HFF-Myc (cell line): ENCODE data around the gene CLPSL2.

Experiments
- DNase-seq: peaks from one replicate; pipeline ENCODE4 v3.0.0-alpha.2; 2011; ENCODE audit warnings: low read depth; ENCODE audit errors: extremely low read depth
- H3K4me3 ChIP-seq: replicated peaks from 2 replicates; pipeline ENCODE4 v1.5.1; 2011; ENCODE audit warnings: low read depth, mild to moderate bottlenecking, control low read depth, low read length
- TF ChIP-seq, protein P1 (sequence below): IDR thresholded peaks from 2 replicates; pipeline ENCODE4 v1.5.1; 2012; ENCODE audit warnings: mild to moderate bottlenecking, low read depth, low read length, control low read depth; ENCODE audit errors: missing control alignments

The CLPSL2 gene

DNA sequence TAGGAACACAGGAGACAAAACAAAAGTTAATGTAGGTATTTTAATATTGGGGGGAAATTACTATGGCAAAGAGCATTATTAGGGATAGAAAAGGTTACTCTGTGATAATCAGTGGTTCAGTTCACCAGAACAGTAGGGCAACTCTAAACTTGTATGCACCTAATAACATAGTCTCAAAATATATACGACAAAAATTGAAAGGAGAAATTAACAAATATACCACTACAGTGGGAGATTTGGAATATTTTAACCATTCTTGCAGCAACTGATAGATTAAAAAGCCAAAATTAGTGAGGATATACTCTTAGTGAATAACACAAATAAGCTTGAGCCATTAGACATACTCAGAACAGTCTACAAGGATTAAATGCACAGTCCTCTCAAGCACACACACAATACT, 28.5 kb upstream of the CLPSL2 start:
- DNase-seq: no peak
- no peak overlapping the region for H3K4me3 ChIP-seq
- TF ChIP-seq, protein P1, sequence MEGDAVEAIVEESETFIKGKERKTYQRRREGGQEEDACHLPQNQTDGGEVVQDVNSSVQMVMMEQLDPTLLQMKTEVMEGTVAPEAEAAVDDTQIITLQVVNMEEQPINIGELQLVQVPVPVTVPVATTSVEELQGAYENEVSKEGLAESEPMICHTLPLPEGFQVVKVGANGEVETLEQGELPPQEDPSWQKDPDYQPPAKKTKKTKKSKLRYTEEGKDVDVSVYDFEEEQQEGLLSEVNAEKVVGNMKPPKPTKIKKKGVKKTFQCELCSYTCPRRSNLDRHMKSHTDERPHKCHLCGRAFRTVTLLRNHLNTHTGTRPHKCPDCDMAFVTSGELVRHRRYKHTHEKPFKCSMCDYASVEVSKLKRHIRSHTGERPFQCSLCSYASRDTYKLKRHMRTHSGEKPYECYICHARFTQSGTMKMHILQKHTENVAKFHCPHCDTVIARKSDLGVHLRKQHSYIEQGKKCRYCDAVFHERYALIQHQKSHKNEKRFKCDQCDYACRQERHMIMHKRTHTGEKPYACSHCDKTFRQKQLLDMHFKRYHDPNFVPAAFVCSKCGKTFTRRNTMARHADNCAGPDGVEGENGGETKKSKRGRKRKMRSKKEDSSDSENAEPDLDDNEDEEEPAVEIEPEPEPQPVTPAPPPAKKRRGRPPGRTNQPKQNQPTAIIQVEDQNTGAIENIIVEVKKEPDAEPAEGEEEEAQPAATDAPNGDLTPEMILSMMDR: no peak

DNA sequence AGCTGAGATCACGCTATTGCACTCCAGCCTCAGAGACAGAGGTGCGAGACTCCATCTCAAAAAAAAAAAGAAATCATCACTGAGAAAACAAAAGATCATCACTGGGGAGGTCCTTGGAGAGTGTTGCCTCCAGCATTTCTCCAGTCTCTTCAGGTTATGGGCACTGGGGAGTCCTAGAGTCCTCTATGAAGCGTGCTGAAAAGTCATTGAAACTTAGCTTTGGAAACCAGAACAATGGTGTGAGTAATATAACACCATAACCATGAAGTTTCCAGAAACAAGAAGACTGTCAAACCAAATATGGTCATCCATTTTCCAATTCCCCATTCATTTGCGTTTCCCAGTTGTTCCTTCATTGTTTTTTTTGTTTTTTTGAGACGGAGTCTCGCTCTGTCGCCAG, 25.8 kb upstream of the CLPSL2 start:
- no peak for DNase-seq
- TF ChIP-seq, protein P1: no peak
- H3K4me3 ChIP-seq: no peak overlapping the region

DNA sequence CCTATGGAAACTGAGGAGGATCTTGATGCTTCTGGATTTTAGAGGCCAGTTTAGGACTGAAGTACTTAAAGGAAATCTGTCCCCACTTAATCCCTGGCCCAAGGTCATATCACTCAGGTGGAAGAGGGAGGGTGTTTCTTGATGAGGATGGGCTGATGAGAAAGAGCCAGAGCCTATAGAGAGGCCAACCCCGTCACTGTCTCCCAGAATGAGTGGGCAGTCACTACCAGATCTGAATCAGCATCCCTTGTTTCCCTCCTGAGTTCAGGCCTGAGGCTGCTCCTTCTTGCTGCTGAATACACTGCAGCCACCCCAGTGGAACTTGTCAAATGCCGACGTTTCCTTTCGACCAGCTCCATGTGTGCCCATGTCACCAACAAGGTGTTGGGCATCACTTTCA, 24.8 kb upstream of the CLPSL2 start:
- DNase-seq: no peak
- H3K4me3 ChIP-seq: no peak overlapping the region
- TF ChIP-seq, protein P1: no peak

DNA sequence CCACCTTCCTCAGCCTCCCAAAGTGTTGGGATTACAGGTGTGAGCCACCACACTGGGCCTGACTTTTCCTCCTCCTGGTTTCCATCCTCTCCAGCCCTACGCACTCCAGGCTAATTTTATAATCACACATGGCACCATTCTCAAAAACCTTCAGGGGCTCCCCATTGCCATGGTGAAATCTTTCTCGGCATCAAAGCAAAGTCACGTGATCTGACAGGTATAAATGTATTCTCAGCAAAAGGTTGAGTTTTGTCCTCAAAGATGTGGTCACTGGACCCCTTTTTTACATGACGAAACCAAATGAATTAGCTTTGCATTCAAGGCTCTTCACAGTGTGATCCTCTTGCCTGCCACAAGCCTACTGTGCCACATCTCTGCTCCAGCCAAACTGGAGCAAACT, 24.1 kb upstream of the CLPSL2 start:
- no peak for DNase-seq
- TF ChIP-seq, protein P1: no peak
- H3K4me3 ChIP-seq: no peak overlapping the region

DNA sequence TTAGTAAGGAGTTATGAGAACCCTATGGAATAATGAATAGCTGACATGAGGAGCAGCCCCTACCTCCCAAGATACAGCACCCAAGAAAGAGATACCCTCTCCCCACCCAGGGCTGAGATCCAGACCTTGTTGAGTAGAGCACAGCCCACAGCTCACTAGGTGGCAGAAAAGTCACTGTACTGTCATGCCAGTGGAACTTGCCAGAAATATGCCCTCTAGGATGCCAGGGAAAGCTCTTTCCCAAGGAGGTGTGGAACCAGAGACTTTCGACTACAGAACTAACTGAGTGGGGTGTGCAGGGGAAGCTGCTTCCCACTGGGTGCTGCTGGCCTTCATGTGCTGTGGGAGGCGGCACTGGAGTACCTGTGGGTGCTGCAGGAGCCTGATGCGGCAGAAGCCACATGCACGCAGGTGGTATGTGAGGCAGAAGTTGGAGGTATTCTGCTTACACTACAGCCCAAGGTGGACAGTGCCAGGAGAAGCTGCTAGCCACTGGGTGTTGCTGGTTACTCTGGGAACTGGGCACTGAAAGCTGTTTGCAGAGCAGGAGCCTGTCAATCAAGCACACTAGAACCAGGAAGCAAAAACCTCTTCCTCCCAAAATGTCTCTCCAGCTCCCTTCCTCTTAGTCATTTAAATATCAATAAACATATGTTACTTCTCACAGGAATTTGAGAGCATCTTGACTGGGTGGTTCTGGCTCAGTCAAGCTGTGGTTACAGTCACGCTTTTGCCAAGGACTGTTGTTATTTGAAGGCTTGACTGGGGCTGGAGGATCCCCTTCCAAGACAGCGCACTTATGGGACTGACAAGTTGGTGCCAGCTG, 21.7 kb upstream of the CLPSL2 start:
- no peak overlapping the region for H3K4me3 ChIP-seq
- no peak for DNase-seq
- TF ChIP-seq, protein P1: no peak

DNA sequence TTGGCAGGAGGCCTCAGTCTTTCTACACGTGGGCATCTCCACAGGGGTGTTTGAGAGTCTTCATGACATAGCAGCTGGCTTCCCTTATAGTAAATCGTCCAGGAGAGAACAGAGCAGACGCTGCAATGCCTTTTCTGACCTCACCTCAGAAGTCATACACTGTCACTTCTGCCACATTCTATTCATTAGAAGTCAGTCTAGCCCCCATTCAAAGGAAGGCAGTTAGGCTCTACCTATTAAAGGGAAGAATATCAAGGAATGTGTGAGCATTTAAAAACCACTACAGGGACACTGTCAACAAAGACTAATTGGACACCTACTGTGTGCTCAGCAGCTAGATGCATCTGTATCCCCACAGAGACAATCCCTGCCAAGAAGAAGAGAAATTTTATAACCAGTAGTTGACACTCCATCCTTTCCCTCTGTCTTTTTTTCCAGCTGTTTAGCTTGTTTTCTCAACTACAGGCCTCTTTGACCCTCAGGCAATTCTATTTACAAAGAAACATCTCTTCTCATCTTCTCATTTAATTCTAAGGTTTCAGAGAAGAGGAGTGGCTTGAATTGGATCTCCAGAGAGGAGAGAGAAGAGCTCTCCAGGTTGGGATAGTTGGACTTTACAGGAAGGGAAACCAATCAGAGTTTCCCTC, 21.0 kb upstream of the CLPSL2 start:
- no peak for DNase-seq
- TF ChIP-seq, protein P1: no peak
- H3K4me3 ChIP-seq: no peak overlapping the region
